ENCODE results near the gene SUDS3. TPM values are rescaled to one million over a fixed set of nuclear protein-coding genes. Genes with fewer than 3 reads are reported as not detected.

Gene SUDS3
- total RNA-seq: 17.7 and 62.6 TPM in 2 replicates

GRCh38 chr12:118376089-118377020 lies at the start of gene SUDS3:
Gene SUDS3, plus strand, starts transcription at chr12:118376555. Its CDS starts 137 bp downstream, at chr12:118376692.

GRCh38 chr12:118372541-118373495 lies 3.5 kb upstream of the SUDS3 start, which contains the start of gene TAOK3:
Gene TAOK3, minus strand, starts transcription at chr12:118372907. Its CDS starts 117,340 bp downstream, at chr12:118255567.

Other genes with a start within 250 kb of the SUDS3 start
- 193 and 224 TPM in 2 replicates for gene PEBP1, start 240.4 kb upstream of the SUDS3 start, total RNA-seq
- gene TAOK3, start 3.6 kb upstream of the SUDS3 start, total RNA-seq: 13.2 and 15.7 TPM in 2 replicates

Measured in pericardium fibroblast (primary cell).